Smooth muscle cell (in vitro differentiated cells): Measurements from ENCODE around the gene GEMIN8. TPM values are rescaled to one million over a fixed set of nuclear protein-coding genes. Genes with fewer than 3 reads are reported as not detected.

Experiments used
- DNase-seq: peaks from one replicate; lab custom pipeline; 2025; ENCODE audit not compliant: unreplicated experiment; lab: John Stamatoyannopoulos, UW
- H2AFZ ChIP-seq: fragments of 200-600 bp; sonication (generic); 2 replicates; pipeline ENCODE4 v1.6.0; 2016; ENCODE audit warnings: antibody characterized with exemption, low read depth, mild to moderate bottlenecking
- H3F3A ChIP-seq: fragments of 200-600 bp; sonication (generic); 2 replicates; pipeline ENCODE4 v1.6.0; 2017; ENCODE audit warnings: antibody characterized with exemption, low read depth
- H3K27ac ChIP-seq: fragments of 200-600 bp; sonication (generic); 2 replicates; pipeline ENCODE4 v1.5.1; 2016; ENCODE audit warnings: low read depth, mild to moderate bottlenecking
- H3K27me3 ChIP-seq: fragments of 200-600 bp; sonication (generic); 2 replicates; pipeline ENCODE4 v1.6.1; 2016; ENCODE audit warnings: low read depth, mild to moderate bottlenecking
- H3K36me3 ChIP-seq: fragments of 200-600 bp; sonication (generic); 2 replicates; pipeline ENCODE4 v1.5.1; 2016; ENCODE audit warnings: low read depth
- H3K4me1 ChIP-seq: fragments of 200-600 bp; sonication (generic); 2 replicates; pipeline ENCODE4 v1.5.1; 2016; ENCODE audit warnings: low read depth
- H3K4me2 ChIP-seq: fragments of 200-600 bp; sonication (generic); 2 replicates; pipeline ENCODE4 v1.6.0; 2016; ENCODE audit warnings: mild to moderate bottlenecking
- H3K4me3 ChIP-seq: fragments of 200-600 bp; sonication (generic); 2 replicates; pipeline ENCODE4 v1.5.1; 2016; ENCODE audit warnings: mild to moderate bottlenecking
- H3K79me2 ChIP-seq: fragments of 200-600 bp; sonication (generic); 2 replicates; pipeline ENCODE4 v1.6.0; 2016; ENCODE audit warnings: low read depth, mild to moderate bottlenecking
- H3K9ac ChIP-seq: fragments of 200-600 bp; sonication (generic); 2 replicates; pipeline ENCODE4 v1.6.0; 2016; ENCODE audit warnings: low read depth
- H3K9me3 ChIP-seq: fragments of 200-600 bp; sonication (generic); replicated peaks from 2 replicates; pipeline ENCODE4 v1.5.1; 2016; ENCODE audit warnings: low read depth
- H4K20me1 ChIP-seq: fragments of 200-600 bp; sonication (generic); 2 replicates; pipeline ENCODE4 v1.6.0; 2016; ENCODE audit warnings: low read depth
- WGBS: methylation state at CpG from one replicate; pipeline ENCODE4 v1.1.7; 2016; ENCODE audit warnings: low lambda C conversion rate; 5-methylcytosine and 5-hydroxymethylcytosine counted together
- polyA plus RNA-seq: library from polyadenylated mRNA; unstranded; fragments of >200 nt; fragmentation: Nextera tagmentation; extraction: Ambion mirVana; gene quantifications from 2 replicates; pipeline ENCODE4 v1.2.1, GENCODE V29; 2016
- total RNA-seq: library from RNA; depleted of rRNA; stranded (reverse); fragments of >200 nt; gene quantifications from 2 replicates; pipeline ENCODE4 v1.2.3, GENCODE V29; 2014
- TF ChIP-seq, protein P1 (sequence below): fragments of 200-600 bp; sonication (generic); IDR thresholded peaks from 2 replicates; pipeline ENCODE4 v1.5.1; 2017; ENCODE audit warnings: borderline replicate concordance, mild to moderate bottlenecking, antibody characterized with exemption; ENCODE audit not compliant: insufficient read depth, poor library complexity, severe bottlenecking

The GEMIN8 gene
- total and polyA plus RNA-seq, 2 experiments from 2014 or later, result 15.8 to 21.5 TPM

DNA sequence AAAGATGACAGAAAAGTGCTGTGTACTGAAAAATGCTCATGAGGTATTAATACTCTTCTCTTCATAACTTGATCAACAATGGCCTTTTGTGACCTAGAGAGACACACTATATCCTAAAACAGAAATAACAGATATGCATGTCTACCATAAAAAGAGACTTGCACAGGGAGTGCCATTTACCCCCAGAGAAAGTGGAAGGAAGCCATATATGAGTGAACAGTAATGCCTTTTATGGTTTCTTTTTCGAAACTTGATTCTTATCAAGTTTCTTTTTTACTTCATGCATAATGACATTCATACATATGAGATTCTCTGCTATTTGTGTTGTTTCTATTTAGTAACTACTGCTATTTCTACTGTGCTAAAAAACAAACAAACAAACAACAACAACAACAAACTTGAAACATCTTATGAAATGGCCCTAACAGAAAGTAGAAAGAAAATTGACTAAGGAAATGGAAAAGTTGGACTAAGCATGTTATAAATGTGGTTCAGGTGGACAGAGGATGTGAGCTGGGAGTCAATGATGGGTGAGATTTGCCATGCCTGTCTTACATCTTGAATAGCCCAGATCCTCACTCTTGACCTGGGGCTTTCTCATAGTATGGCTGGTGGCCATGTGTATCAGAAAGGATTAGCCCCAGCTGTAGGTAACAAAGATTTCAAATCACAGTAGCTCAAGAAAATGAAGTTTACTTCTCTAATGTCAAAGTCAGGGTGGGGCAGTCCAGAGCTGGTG, 43.8 kb downstream of the GEMIN8 start:
- no peak for DNase-seq
- TF ChIP-seq, protein P1, sequence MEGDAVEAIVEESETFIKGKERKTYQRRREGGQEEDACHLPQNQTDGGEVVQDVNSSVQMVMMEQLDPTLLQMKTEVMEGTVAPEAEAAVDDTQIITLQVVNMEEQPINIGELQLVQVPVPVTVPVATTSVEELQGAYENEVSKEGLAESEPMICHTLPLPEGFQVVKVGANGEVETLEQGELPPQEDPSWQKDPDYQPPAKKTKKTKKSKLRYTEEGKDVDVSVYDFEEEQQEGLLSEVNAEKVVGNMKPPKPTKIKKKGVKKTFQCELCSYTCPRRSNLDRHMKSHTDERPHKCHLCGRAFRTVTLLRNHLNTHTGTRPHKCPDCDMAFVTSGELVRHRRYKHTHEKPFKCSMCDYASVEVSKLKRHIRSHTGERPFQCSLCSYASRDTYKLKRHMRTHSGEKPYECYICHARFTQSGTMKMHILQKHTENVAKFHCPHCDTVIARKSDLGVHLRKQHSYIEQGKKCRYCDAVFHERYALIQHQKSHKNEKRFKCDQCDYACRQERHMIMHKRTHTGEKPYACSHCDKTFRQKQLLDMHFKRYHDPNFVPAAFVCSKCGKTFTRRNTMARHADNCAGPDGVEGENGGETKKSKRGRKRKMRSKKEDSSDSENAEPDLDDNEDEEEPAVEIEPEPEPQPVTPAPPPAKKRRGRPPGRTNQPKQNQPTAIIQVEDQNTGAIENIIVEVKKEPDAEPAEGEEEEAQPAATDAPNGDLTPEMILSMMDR, result no peak
- H3K9me3 ChIP-seq, result no peaks in the 10 kb centered on the region
- no peaks in the 10 kb centered on the region for H3K4me1 ChIP-seq
- no peak overlapping the region for H3K27ac ChIP-seq
- H2AFZ ChIP-seq, result no peak overlapping the region
- H4K20me1 ChIP-seq, result no peaks in the 10 kb centered on the region
- 78% methylated on average over 1 of the region's 1 CpG for WGBS
- no peak overlapping the region for H3K4me2 ChIP-seq
- H3K4me3 ChIP-seq, result no peak overlapping the region
- no peaks in the 10 kb centered on the region for H3F3A ChIP-seq
- H3K27me3 ChIP-seq, result no peaks in the 10 kb centered on the region
- H3K79me2 ChIP-seq, result no peaks in the 10 kb centered on the region
- H3K9ac ChIP-seq, result no peak overlapping the region
- H3K36me3 ChIP-seq, result no peaks in the 10 kb centered on the region

DNA sequence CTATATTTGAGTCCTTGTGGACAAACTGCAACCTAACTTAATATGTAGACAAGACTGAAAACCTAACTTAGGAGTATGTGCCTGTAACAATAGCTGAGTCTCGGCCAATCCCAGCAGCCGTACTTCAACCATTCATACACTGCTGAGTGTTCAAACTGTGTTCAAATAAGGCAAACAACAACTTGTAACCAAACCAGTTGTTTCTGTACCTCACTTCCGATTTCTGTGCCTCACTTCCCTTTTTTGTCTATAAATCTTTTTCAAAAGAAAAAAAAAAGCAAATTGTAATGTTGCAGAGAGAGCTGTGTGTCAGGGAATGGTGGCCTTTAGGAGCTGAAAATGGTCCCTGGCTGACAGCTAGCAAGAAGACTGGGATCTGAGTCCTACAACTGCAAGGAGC, 46.0 kb downstream of the GEMIN8 start:
- no peaks in the 10 kb centered on the region for H3F3A ChIP-seq
- no peak for DNase-seq
- no peaks in the 10 kb centered on the region for H3K9me3 ChIP-seq
- H2AFZ ChIP-seq, result no peak overlapping the region
- H3K4me3 ChIP-seq, result no peak overlapping the region
- 83% methylated on average over 3 of the region's 3 CpGs for WGBS
- H3K9ac ChIP-seq, result no peak overlapping the region
- no peak overlapping the region for H3K4me2 ChIP-seq
- no peaks in the 10 kb centered on the region for H3K36me3 ChIP-seq
- H3K27me3 ChIP-seq, result no peaks in the 10 kb centered on the region
- TF ChIP-seq, protein P1, result no peak
- H4K20me1 ChIP-seq, result no peaks in the 10 kb centered on the region
- H3K79me2 ChIP-seq, result no peaks in the 10 kb centered on the region
- no peaks in the 10 kb centered on the region for H3K4me1 ChIP-seq
- no peak overlapping the region for H3K27ac ChIP-seq

DNA sequence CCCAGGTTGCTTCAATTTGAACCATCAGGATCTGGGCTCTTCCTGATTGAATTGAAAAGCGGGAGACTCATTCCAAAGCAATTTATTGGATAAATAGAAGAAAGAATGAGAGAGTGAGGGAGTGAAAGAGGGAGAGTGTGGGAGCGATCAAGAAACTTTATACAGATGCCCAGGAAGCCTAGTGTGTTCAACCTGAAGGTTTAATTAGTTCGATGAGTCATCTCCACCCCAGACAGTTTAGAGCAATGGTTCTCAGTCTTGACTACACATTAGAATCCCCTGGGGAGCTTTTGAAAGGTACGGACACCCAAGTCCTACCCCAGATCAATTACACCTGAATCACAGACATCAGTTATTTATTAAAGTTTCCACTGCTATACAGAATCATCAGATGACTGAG, 61.5 kb downstream of the GEMIN8 start:
- H4K20me1 ChIP-seq, result no peaks in the 10 kb centered on the region
- H3K4me1 ChIP-seq, result no peaks in the 10 kb centered on the region
- no peaks in the 10 kb centered on the region for H3K36me3 ChIP-seq
- no peaks in the 10 kb centered on the region for H3K79me2 ChIP-seq
- no peak overlapping the region for H2AFZ ChIP-seq
- TF ChIP-seq, protein P1, result no peak
- H3K27me3 ChIP-seq, result no peaks in the 10 kb centered on the region
- H3K9ac ChIP-seq, result no peak overlapping the region
- 74% methylated on average over 4 of the region's 4 CpGs for WGBS
- H3F3A ChIP-seq, result no peaks in the 10 kb centered on the region
- DNase-seq, result no peak
- no peak overlapping the region for H3K4me2 ChIP-seq
- no peaks in the 10 kb centered on the region for H3K9me3 ChIP-seq
- no peak overlapping the region for H3K27ac ChIP-seq
- H3K4me3 ChIP-seq, result no peak overlapping the region

DNA sequence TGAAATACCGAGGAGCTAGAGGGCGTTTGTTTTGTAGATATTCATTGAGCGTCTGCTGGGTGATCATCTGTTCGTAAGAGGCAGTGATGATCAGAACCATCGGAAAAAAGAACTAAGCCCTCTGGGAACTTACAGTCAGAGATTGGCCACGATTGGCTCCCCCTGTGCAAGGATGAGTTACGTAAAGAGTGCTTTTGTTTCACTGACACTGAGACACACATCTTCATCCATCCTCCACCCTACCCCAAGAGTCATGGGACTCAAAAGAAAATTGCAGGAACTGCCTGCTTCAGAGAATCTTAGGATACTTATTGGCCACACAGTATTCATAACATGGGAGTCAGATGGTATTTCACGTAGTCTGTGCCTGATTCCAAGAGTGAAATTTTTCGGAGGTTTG, 62.1 kb downstream of the GEMIN8 start:
- H3K4me2 ChIP-seq, result no peak overlapping the region
- H3K9me3 ChIP-seq, result no peaks in the 10 kb centered on the region
- H3K4me3 ChIP-seq, result no peak overlapping the region
- no peak for DNase-seq
- H3K79me2 ChIP-seq, result no peaks in the 10 kb centered on the region
- TF ChIP-seq, protein P1, result no peak
- no peak overlapping the region for H3K27ac ChIP-seq
- H4K20me1 ChIP-seq, result no peaks in the 10 kb centered on the region
- H3K36me3 ChIP-seq, result no peaks in the 10 kb centered on the region
- no peaks in the 10 kb centered on the region for H3F3A ChIP-seq
- no peak overlapping the region for H3K9ac ChIP-seq
- no peaks in the 10 kb centered on the region for H3K4me1 ChIP-seq
- H3K27me3 ChIP-seq, result no peaks in the 10 kb centered on the region
- H2AFZ ChIP-seq, result no peak overlapping the region
- WGBS, result 83% methylated on average over 9 of the region's 9 CpGs
